Endothelial cell of umbilical vein (primary cell): ENCODE data around the gene USP40. TPM values are rescaled to one million over a fixed set of nuclear protein-coding genes. Genes with fewer than 3 reads are reported as not detected.

Experiments
- BruUV-seq: library from RNA; stranded (reverse); fragments of 400-500 nt; replicated peaks from 2 replicates; lab custom pipeline; 2021; lab: Mats Ljungman, UMichigan
- CTCF ChIA-PET: fragments of 300-600, 350-600 bp; sonication (Branson Sonifier 250); formaldehyde crosslinking; loops from one replicate; lab custom pipeline; 2021; ENCODE audit warnings: antibody characterized with exemption, inconsistent platforms; lab: Charles Lee
- POLR2A ChIA-PET: fragments of 300-600, 350-600 bp; sonication (Branson Sonifier 250); formaldehyde crosslinking; loops from one replicate; lab custom pipeline; 2021; ENCODE audit warnings: antibody characterized with exemption, inconsistent platforms; lab: Charles Lee
- DNase-seq: peaks from one replicate; pipeline ENCODE4 v3.0.0-alpha.2; 2011; ENCODE audit warnings: low read depth, low spot score
- FAIRE-seq: peaks from 2 replicates; lab custom pipeline; 2011; peaks lifted over from hg19 to GRCh38; lab: Jason Lieb, UNC
- H2AFZ ChIP-seq: 2 replicates; pipeline ENCODE4 v1.6.0; 2012; ENCODE audit warnings: low read depth, low read length, control low read depth, inconsistent platforms
- H3K27ac ChIP-seq: 2 replicates; pipeline ENCODE4 v1.5.1; 2011; ENCODE audit warnings: low read depth, mild to moderate bottlenecking, control low read depth, low read length, moderate library complexity; ENCODE audit not compliant: insufficient read depth
- H3K27me3 ChIP-seq, 2 experiments: 2 replicates each; pipeline versions ENCODE4 v1.6.0 to v1.6.1; 2011; ENCODE audit warnings: low read length in 2 of 2, mixed read lengths in 1 of 2; ENCODE audit not compliant: control insufficient read depth in 2 of 2, insufficient read depth in 2 of 2
- H3K36me3 ChIP-seq, 2 experiments: 2 replicates in 1 of 2; 3 replicates in 1 of 2; pipeline ENCODE4 v1.5.1; 2011; ENCODE audit warnings: low read length in 2 of 2, mild to moderate bottlenecking in 1 of 2, moderate library complexity in 1 of 2; ENCODE audit not compliant: control insufficient read depth in 2 of 2, insufficient read depth in 2 of 2; ENCODE audit errors: extremely low read depth in 1 of 2
- H3K4me1 ChIP-seq: 3 replicates; pipeline ENCODE4 v1.5.1; 2011; ENCODE audit warnings: mild to moderate bottlenecking, low read length; ENCODE audit not compliant: control insufficient read depth, insufficient read depth; ENCODE audit errors: extremely low read depth
- H3K4me2 ChIP-seq: 2 replicates; pipeline ENCODE4 v1.6.1; 2011; ENCODE audit warnings: low read length, control low read depth, mixed read lengths; ENCODE audit not compliant: insufficient read depth
- H3K4me3 ChIP-seq, 3 experiments: fragments of 200-600 bp in 1 of 3; sonication (generic), shearing (Covaris generic) in 1 of 3; replicated peaks in 1 of 3; 2 replicates each; pipeline ENCODE4 v1.5.1; 2011 to 2016; ENCODE audit warnings: control low read depth in 3 of 3, low read length in 3 of 3, mild to moderate bottlenecking in 2 of 3, inconsistent platforms in 1 of 3, low read depth in 1 of 3, moderate library complexity in 1 of 3; ENCODE audit not compliant: insufficient read depth in 1 of 3
- H3K79me2 ChIP-seq: 2 replicates; pipeline ENCODE4 v1.6.0; 2012; ENCODE audit warnings: low read length, inconsistent platforms; ENCODE audit not compliant: control insufficient read depth, insufficient read depth
- H3K9ac ChIP-seq: replicated peaks from 2 replicates; pipeline ENCODE3; 2011; ENCODE audit warnings: low read length, control low read depth; ENCODE audit not compliant: insufficient read depth; ENCODE audit errors: extremely low read depth
- H3K9me1 ChIP-seq: replicated peaks from 3 replicates; pipeline ENCODE4 v1.6.0; 2011; ENCODE audit warnings: mild to moderate bottlenecking, low read length; ENCODE audit not compliant: control insufficient read depth, insufficient read depth; ENCODE audit errors: extremely low read depth
- H3K9me3 ChIP-seq: replicated peaks from 2 replicates; pipeline ENCODE4 v1.5.1; 2012; ENCODE audit warnings: low read length, inconsistent platforms; ENCODE audit not compliant: control insufficient read depth, insufficient read depth
- H4K20me1 ChIP-seq: replicated peaks from 2 replicates; pipeline ENCODE3; 2011; ENCODE audit warnings: mild to moderate bottlenecking, low read length; ENCODE audit not compliant: control insufficient read depth, insufficient read depth; ENCODE audit errors: extremely low read depth
- CTCF ChIP-seq, 2 donors: IDR thresholded peaks; 1 replicate in 1 of 2; 2 replicates in 1 of 2; pipeline ENCODE4 v1.5.1; 2011; ENCODE audit warnings: low read length in 2 of 2, mild to moderate bottlenecking in 2 of 2, moderate library complexity in 2 of 2, control low read depth in 1 of 2, inconsistent platforms in 1 of 2, low read depth in 1 of 2; ENCODE audit not compliant: insufficient read depth in 1 of 2; ENCODE audit errors: extremely low read depth in 1 of 2
- EZH2 ChIP-seq: IDR thresholded peaks from 2 replicates; pipeline ENCODE4 v1.6.1; 2012; ENCODE audit warnings: borderline replicate concordance, low read depth, mild to moderate bottlenecking, moderate library complexity, low read length, inconsistent platforms; ENCODE audit not compliant: severe bottlenecking
- FOS ChIP-seq: IDR thresholded peaks from 2 replicates; pipeline ENCODE4 v1.6.1; 2011; ENCODE audit warnings: mild to moderate bottlenecking, low read length, moderate library complexity, borderline replicate concordance; ENCODE audit not compliant: insufficient read depth
- GATA2 ChIP-seq: IDR thresholded peaks from 2 replicates; pipeline ENCODE4 v1.7.0; 2011; ENCODE audit warnings: low read depth, mild to moderate bottlenecking, moderate library complexity, mixed read lengths, low read length; ENCODE audit not compliant: insufficient read length, insufficient read depth
- JUN ChIP-seq: IDR thresholded peaks from 2 replicates; pipeline ENCODE4 v1.6.1; 2011; ENCODE audit warnings: borderline replicate concordance, low read depth; ENCODE audit not compliant: insufficient read length, insufficient read depth
- MAX ChIP-seq: IDR thresholded peaks from 2 replicates; pipeline ENCODE4 v1.6.1; 2011; ENCODE audit not compliant: insufficient read depth, insufficient read length
- MYC ChIP-seq: IDR thresholded peaks from one replicate; pipeline ENCODE4 v1.6.1; 2011; ENCODE audit warnings: mild to moderate bottlenecking, low read depth, low read length
- POLR2A ChIP-seq: IDR thresholded peaks from 2 replicates; pipeline ENCODE4 v1.6.1; 2012; ENCODE audit warnings: low read depth, mild to moderate bottlenecking, control low read depth, low read length
- POLR2AphosphoS5 ChIP-seq: IDR thresholded peaks from 2 replicates; pipeline ENCODE4 v1.6.1; 2012; ENCODE audit warnings: low read depth, mild to moderate bottlenecking, control low read depth, low read length, moderate library complexity; ENCODE audit not compliant: insufficient read depth
- dilution Hi-C: fragments of 300-500 bp; cut with MboI; formaldehyde crosslinking; loops from one replicate; pipeline ENCODE4 v1.15.0; 2019; ENCODE audit warnings: low sequenced_read_pairs; ENCODE audit not compliant: extremely low pct_ligation_motif_present
- intact Hi-C: fragments of 100-400 bp; cut with micrococcal nuclease; formaldehyde crosslinking; loops from one replicate; pipeline ENCODE4 v1.10.0; 2022
- polyA plus RNA-seq, 4 experiments: library from polyadenylated mRNA; depleted of rRNA in 3 of 4; stranded (reverse) in 3 of 4; unstranded in 1 of 4; fragments of >200 nt; gene quantifications; 2 replicates each; pipeline versions ENCODE4 v1.2.1 to v1.2.3, GENCODE V29; 2011 to 2012; ENCODE audit warnings: missing spikeins in 1 of 4
- total RNA-seq: library from RNA; stranded (reverse); gene quantifications from 2 replicates; pipeline ENCODE4 v1.2.3, GENCODE V29; 2021

Gene USP40
- total and polyA plus RNA-seq, 2 donors (not counting 3 experiments of a cell fraction or from before 2014, with no cell fraction given): 32.2 to 32.5 TPM

DNA sequence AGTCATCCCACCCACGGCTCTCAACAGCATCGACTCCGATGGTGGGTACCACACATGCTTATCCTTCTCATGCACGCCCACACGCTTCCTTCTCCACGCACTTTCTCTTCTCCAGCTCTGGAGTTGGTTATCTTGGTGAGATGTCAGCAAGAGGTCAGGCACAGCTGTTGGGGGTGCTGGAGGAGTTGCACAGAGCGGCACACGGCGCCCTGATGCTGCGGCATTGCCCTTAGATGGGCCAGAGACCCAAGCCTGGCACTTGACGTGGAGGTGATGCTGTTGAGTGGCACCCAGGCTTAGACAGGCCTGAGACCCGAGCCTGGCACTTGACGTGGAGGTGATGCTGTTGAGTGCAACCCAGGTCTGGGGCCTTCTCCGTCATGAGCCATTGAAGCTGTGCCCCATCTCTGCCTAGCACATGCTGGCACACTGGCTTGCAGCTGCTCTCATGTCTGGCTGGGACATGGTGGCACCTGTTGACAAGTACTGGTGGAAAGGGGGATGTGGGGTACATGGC is 129.1 kb downstream of the USP40 start:
- Histone ChIP-seq H3K9me1 (no peaks in the 10 kb centered on the region), H3K79me2 (no peaks in the 10 kb centered on the region), H3K4me1 (no peaks in the 10 kb centered on the region), H3K27me3 (no peaks in the 10 kb centered on the region), H4K20me1 (no peaks in the 10 kb centered on the region), H3K4me3 (no peak overlapping the region), H3K4me2 (no peak overlapping the region), H3K9me3 (no peaks in the 10 kb centered on the region), H3K9ac (no peak overlapping the region), H3K27ac (no peak overlapping the region), H2AFZ (no peak overlapping the region), H3K36me3 (peaks cover 0 to 12% of the 10 kb centered on the region in 2 experiments)
- intact Hi-C loops: no loop called here
- dilution Hi-C loops: no loop called here
- POLR2A ChIA-PET: no interaction called here
- FAIRE-seq (no peak), DNase-seq (no peak)
- TF ChIP-seq POLR2A (no peak), MYC (no peak)
- BruUV-seq: no TSS peak
- CTCF ChIA-PET: interaction anchor here (0.9 to 2.5 kb wide), 2 partner anchors 11 to 33 kb away, joined by 3 to 9 read pairs; no protein-coding TSS in a partner anchor

DNA sequence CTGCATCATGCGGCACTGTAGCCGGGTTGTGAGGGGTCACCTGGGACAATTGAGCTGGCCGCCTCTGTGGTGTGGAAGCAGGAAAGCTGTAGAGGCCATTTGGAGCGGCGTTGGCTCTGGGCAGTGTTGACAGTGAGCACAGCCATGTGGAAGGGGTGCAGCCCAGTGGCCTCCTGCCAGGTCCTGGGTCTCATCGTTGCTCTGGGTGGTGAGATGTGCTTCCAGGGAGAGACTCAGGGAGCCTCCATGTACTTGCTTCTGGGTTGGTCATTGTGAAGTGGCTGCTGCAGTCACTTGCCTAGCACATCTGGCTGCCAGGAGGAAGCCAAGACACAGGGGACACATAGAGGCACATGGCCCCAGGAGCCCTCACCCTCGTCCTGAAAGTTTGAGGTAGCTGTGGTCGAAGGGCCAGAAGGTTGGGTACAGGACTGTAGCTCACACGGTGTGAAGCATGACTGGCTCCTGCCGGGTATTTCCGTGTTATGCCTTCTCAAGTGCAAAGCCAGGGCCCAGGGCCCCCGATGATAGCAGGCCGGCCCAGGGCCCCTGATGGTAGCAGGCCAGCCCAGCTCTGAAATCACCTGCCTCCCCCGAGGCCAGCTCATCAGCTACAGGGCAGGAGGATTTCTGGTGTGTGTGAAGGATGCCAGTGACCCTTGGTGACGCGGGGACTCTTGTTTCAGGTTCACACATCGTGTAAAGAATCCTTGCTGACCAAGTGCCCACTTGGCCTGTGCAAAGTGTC is 129.7 kb downstream of the USP40 start:
- Histone ChIP-seq H3K79me2 (no peaks in the 10 kb centered on the region), H3K36me3 (peaks cover 0 to 12% of the 10 kb centered on the region in 2 experiments), H3K9me3 (no peaks in the 10 kb centered on the region), H4K20me1 (no peaks in the 10 kb centered on the region), H3K4me1 (no peaks in the 10 kb centered on the region), H3K4me3 (no peak overlapping the region), H3K9ac (no peak overlapping the region), H3K4me2 (no peak overlapping the region), H3K27me3 (no peaks in the 10 kb centered on the region), H2AFZ (no peak overlapping the region), H3K9me1 (no peaks in the 10 kb centered on the region), H3K27ac (no peak overlapping the region)
- no TSS peak for BruUV-seq
- intact Hi-C loops (no loop called here), dilution Hi-C loops (no loop called here)
- no peak for FAIRE-seq
- ChIA-PET POLR2A (no interaction called here), CTCF (interaction anchor here (2.5 kb wide), 1 partner anchor 12 kb away, joined by 9 read pairs; no protein-coding TSS in a partner anchor)
- no peak for TF ChIP-seq POLR2A
- TF ChIP-seq EZH2: no peak
- TF ChIP-seq MYC: no peak
- no peak for TF ChIP-seq JUN
- no peak for TF ChIP-seq POLR2AphosphoS5
- TF ChIP-seq CTCF (IDR thresholded peaks at IDR 0.05; ENCODE audit: extremely low read depth in 1 of 2, insufficient read depth in 1 of 2, low read depth in 1 of 2, low read length in 2 of 2): no peak
- no peak for TF ChIP-seq MAX
- no peak for TF ChIP-seq GATA2
- no peak for TF ChIP-seq FOS
- DNase-seq: no peak
